Measurements from ENCODE around the gene PRKG1. TPM values are rescaled to one million over a fixed set of nuclear protein-coding genes. Genes with fewer than 3 reads are reported as not detected.

The PRKG1 gene
- total RNA-seq, 1 experiment from 2014 or later = 0.21 TPM

- no peak for TF ChIP-seq CTCF (IDR thresholded peaks at IDR 0.05; ENCODE audit: unreplicated experiment)
- Mint-ChIP-seq H3K36me3 (ENCODE audit: insufficient read depth, unreplicated experiment) (no peaks in the 10 kb centered on the region), H3K4me1 (ENCODE audit: low read depth, unreplicated experiment) (no peaks in the 10 kb centered on the region), H3K27me3 (ENCODE audit: unreplicated experiment) (no peaks in the 10 kb centered on the region), H3K9me3 (ENCODE audit: low read depth, unreplicated experiment) (peaks cover 2% of the 10 kb centered on the region), H3K4me3 (ENCODE audit: low read depth, unreplicated experiment) (no peak overlapping the region), H3K27ac (ENCODE audit: unreplicated experiment) (no peak overlapping the region)
- no TSS peak for BruUV-seq (replicated peaks)
- intact Hi-C loops (cut with micrococcal nuclease; ENCODE audit: unreplicated experiment) = no loop called here
- no peak for DNase-seq
- CTCF ChIA-PET = no interaction called here
These were observed 329.2 kb downstream of the PRKG1 start for GRCh38 chr10:51403521-51403920.

GRCh38 chr10:51405580-51406351, 331.5 kb downstream of the PRKG1 start:
- Mint-ChIP-seq H3K9me3 (ENCODE audit: low read depth, unreplicated experiment) (peaks cover 2% of the 10 kb centered on the region), H3K4me3 (ENCODE audit: low read depth, unreplicated experiment) (no peak overlapping the region), H3K4me1 (ENCODE audit: low read depth, unreplicated experiment) (no peaks in the 10 kb centered on the region), H3K36me3 (ENCODE audit: insufficient read depth, unreplicated experiment) (no peaks in the 10 kb centered on the region), H3K27ac (ENCODE audit: unreplicated experiment) (no peak overlapping the region), H3K27me3 (ENCODE audit: unreplicated experiment) (no peaks in the 10 kb centered on the region)
- no peak for TF ChIP-seq CTCF (IDR thresholded peaks at IDR 0.05; ENCODE audit: unreplicated experiment)
- intact Hi-C loops (cut with micrococcal nuclease; ENCODE audit: unreplicated experiment) = no loop called here
- CTCF ChIA-PET = no interaction called here
- no peak for DNase-seq
- BruUV-seq (replicated peaks) = no TSS peak

- no TSS peak for BruUV-seq (replicated peaks)
- H3K27me3 Mint-ChIP-seq (ENCODE audit: unreplicated experiment) = no peaks in the 10 kb centered on the region
- CTCF ChIA-PET = no interaction called here
- H3K9me3 Mint-ChIP-seq (ENCODE audit: low read depth, unreplicated experiment) = peaks cover 2% of the 10 kb centered on the region
- intact Hi-C loops (cut with micrococcal nuclease; ENCODE audit: unreplicated experiment) = no loop called here
- H3K36me3 Mint-ChIP-seq (ENCODE audit: insufficient read depth, unreplicated experiment) = no peaks in the 10 kb centered on the region
- no peak overlapping the region for H3K4me3 Mint-ChIP-seq (ENCODE audit: low read depth, unreplicated experiment)
- TF ChIP-seq CTCF (IDR thresholded peaks at IDR 0.05; ENCODE audit: unreplicated experiment) = no peak
- no peak for DNase-seq
- H3K4me1 Mint-ChIP-seq (ENCODE audit: low read depth, unreplicated experiment) = no peaks in the 10 kb centered on the region
- no peak overlapping the region for H3K27ac Mint-ChIP-seq (ENCODE audit: unreplicated experiment)
These were observed 332.3 kb downstream of the PRKG1 start for GRCh38 chr10:51406581-51406980.

- Mint-ChIP-seq H3K27me3 (ENCODE audit: unreplicated experiment) (no peaks in the 10 kb centered on the region), H3K4me1 (ENCODE audit: low read depth, unreplicated experiment) (no peaks in the 10 kb centered on the region), H3K9me3 (ENCODE audit: low read depth, unreplicated experiment) (no peaks in the 10 kb centered on the region), H3K27ac (ENCODE audit: unreplicated experiment) (no peak overlapping the region), H3K36me3 (ENCODE audit: insufficient read depth, unreplicated experiment) (no peaks in the 10 kb centered on the region), H3K4me3 (ENCODE audit: low read depth, unreplicated experiment) (no peak overlapping the region)
- no peak for DNase-seq
- intact Hi-C loops (cut with micrococcal nuclease; ENCODE audit: unreplicated experiment) = no loop called here
- CTCF ChIA-PET = no interaction called here
- no TSS peak for BruUV-seq (replicated peaks)
- no peak for TF ChIP-seq CTCF (IDR thresholded peaks at IDR 0.05; ENCODE audit: unreplicated experiment)
These were observed 342.2 kb downstream of the PRKG1 start for GRCh38 chr10:51416494-51416893.
